GM21390 (cell line): Measurements from ENCODE around the gene PPP2R2C.

Experiments
- ATAC-seq: cut with Tn5 transposase; IDR thresholded peaks from one replicate; pipeline ENCODE4 v1.9.1; 2021; ENCODE audit not compliant: unreplicated experiment

Gene PPP2R2C

GRCh38 chr4:6449746-6450369 is 22.6 kb downstream of the PPP2R2C start:
- ATAC-seq = no peak

- ATAC-seq = no peak
These were observed 23.1 kb downstream of the PPP2R2C start for GRCh38 chr4:6449335-6449734.

DNA sequence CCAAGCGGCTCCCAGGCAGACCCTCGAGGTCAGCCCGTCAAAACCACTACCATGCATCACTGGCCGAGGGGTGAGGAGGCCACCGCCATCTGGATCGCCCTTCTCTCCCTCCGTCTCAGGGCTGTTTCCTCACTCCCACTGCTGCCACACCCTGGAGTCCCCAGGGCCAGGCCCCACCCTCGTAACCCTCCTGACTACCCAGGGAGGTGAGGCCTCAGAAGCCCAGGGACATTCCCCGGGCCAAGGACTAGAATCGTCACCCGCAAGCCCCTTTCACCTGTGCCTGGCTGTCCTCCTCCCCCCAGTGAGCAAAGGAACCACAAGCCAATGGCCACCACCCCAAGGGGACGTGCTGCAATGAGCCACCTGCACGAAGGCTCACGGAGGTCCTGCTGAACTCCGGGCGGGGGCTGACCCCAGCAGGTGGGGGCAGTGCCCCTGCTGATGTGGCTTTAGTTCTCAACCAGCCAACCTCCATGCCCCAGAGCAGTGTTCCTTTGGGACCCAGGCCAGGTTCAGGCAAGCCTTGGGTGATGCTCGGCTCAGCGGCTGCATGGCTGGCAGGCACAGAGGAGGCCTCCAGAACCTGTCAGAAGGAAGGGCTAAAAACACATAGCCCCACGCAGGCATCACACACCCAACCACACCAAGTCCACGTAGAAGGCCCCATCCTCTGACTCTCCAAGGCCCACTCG is 23.8 kb downstream of the PPP2R2C start:
- ATAC-seq = no peak

- no peak for ATAC-seq
These were observed 24.7 kb downstream of the PPP2R2C start for GRCh38 chr4:6447672-6448171.

GRCh38 chr4:6446538-6447451 is 25.6 kb downstream of the PPP2R2C start:
- no peak for ATAC-seq

DNA sequence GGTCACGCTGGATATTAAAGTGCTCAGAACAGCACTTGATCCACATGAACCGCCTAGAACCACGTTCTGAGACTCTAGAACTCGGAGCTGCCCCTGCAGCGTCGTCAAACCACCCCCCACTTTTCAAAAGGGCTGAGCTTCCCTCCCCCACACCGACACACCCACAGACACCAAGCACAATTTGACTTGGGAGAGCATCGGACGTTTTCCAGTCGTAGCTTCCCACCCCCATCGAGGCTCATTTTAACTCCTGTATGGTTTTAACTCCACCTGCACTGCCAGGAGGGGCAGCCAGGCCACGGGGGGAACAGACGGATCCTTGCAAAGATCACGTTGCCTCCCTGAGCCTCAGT is 26.3 kb downstream of the PPP2R2C start:
- ATAC-seq = no peak

- no peak for ATAC-seq
These were observed 26.8 kb downstream of the PPP2R2C start for GRCh38 chr4:6445403-6446129.

DNA sequence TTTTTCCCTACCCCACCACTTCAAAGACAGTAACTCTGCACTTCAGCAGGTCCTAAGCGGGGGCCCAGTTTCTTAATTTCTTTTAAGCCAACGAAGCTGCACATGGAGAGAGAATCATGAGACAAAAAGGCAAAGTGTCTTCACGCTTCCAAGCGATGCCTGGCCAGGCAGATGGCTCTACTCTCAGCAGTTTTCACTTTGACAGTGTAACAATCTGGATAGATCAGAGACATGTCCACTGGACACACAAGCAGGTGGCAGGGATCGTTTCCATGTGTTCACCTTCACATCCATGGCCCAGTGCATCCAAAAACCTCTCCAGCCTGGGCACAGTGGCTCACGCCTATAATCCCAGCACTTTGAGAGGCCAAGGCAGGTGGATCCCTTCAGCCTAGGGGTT is 27.8 kb downstream of the PPP2R2C start:
- no peak for ATAC-seq

- no peak for ATAC-seq
These were observed 29.1 kb downstream of the PPP2R2C start for GRCh38 chr4:6443035-6444023.

GRCh38 chr4:6442555-6442954 is 29.9 kb downstream of the PPP2R2C start:
- no peak for ATAC-seq

DNA sequence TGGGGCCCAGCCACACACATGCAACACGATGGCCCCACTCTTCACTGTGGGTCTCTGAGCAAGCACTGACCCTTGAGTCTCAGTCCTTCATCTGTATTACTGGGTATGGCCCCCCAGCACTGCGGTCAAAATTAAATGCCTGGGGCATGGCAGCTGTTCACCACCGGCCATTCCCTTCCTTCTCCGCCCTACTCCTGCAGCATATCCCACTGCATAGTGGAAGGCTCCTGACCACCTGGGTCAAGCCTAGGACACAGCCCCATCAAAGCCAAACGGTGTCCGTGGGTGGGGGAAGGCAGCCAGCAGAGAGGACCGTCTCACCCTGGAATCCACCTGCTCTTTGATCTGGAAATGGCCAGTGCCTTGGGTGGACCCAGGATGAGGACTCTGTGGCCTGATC is 30.7 kb downstream of the PPP2R2C start:
- no peak for ATAC-seq

- ATAC-seq = no peak
These were observed 31.2 kb downstream of the PPP2R2C start for GRCh38 chr4:6441202-6441582.

DNA sequence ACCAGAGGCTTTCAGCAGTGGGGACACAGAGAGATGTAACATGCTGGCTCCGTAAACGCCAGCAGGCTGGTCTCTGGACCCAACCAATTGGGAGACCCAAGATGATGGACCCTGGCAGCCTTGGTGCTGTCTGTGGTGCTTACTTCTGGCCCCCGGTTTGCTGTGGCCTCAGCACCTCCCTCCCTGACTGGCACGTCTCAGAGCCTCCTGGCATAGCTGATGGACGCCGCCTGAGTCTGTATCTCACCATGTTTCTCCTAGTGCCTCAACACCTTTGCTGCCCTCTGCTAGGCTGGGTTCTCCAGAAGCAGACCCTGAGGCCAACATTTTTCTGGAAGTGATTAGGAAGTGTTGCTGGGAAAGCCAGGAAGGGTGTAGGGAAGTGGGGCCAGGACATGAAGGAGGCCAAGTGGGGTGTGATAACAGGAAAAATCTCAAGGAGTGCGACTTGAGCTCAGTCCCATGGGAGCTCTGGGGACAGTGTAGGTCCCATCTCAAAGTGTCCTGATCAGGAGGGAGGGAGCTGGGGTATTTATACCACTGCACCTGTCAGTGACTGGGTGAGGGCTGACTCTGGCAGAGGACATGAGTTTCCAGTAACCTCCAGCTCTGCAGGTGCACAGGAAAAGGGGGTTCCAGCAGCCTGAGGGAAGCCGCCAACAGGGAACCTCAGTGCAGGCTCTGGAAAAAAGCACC is 31.8 kb downstream of the PPP2R2C start:
- ATAC-seq = no peak

DNA sequence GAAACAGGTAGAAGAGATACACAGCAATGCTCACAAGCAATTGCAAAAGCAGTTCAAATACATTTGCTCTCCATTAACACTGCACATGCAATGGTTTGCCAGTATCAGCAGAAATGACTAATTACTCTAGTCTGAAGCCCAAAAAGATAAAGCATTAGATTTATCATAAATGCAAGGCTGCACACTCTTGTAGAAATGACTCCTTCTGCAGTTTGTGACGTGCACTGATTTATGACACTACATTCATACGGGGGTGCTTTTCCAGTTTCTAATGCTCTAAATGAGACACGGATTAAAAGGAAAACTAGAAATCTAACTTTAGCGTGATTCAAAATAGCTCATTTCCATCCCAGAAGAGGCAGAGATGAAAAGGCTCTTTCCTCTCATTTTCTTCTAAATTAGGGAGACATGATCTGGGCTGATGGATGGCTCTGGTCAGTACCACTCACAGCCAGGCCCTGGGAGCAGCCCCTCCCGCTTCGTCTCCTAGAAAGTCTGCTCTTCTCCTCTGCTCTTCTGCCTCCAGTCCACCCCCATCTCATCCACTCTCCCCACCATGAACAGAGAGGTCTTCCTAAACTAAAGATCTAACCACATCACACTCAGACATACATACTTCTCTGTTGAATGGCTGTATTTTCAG is 33.2 kb downstream of the PPP2R2C start:
- ATAC-seq = no peak

DNA sequence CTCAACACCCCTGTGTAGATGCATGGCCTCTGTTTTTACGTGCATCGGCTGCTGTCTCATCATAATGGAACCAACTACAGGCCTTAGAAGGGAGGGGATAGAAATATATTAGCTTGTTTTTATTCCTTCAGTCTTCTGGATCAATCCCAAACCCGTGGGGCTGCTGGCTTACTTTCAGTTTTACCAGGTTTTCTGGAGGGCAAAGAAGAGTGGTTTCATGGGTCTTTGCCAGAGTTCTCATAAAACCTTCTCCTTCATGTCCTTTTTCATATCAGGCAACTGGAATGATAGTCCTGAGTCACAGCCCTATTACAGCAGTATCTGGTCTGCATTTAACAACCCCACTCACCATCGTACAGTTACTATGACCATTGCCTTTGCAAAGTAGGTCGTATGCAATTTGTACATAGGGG is 34.6 kb downstream of the PPP2R2C start:
- ATAC-seq = no peak

DNA sequence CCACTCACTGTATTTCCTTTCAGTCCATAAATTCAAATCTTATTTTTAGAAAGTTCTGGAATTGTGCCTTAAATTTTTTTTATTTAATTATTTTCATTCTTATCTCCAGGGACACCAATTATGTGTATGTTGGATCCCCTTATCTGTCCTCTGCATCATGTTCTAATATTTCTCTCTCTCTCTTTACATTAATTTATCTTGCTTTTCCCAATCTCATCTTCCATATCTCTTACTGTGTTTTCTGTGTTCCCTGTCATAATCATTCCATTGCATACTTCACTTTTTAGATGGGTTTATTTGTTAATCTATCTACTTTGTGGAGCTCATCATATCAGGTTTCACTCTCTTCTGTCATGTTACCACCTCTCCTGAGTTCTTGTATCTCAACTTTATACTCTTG is 37.4 kb downstream of the PPP2R2C start:
- ATAC-seq = no peak

- no peak for ATAC-seq
These were observed 41.5 kb downstream of the PPP2R2C start for GRCh38 chr4:6430927-6431326.

DNA sequence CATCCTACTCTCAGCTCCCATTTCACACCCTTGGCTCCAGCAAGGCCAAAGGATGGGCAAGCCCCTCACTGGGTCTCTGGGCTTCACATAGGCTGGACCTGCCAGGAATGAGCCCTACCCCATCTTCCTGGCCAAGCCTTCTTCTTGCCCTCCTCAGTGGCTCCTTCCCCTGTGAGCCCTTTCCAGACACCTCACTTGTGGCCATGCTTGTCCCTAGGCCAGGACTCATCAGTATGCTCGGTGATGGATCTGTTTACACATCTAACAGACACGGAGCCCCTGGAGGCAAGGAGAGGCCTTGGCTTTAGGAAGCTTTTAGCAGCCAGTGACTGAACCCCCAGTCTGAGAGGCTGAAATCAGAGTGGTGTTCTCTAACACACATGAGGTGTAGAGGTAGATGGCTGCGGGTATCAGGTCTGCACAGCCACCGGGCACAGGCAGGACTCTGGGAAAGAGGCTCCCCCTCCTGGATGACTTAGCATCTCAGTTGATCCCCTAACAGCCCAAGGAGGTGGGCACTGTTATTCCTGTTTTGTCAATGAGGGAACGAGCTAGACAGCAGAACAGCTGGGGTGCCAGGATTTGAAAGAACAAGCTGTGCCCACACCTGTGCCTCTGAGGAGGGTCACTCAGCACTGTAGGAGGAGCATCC is 44.8 kb downstream of the PPP2R2C start:
- no peak for ATAC-seq
